IMR-90 (cell line): Measurements from ENCODE around the gene SERPINB5. TPM values are rescaled to one million over a fixed set of nuclear protein-coding genes. Genes with fewer than 3 reads are reported as not detected.

Experiments used
- ATAC-seq: fragments of 200-7000 bp; cut with Tn5 transposase; 2 replicates; pipeline ENCODE4 v1.9.1; 2020; ENCODE audit warnings: low read depth, mild to moderate bottlenecking, moderate library complexity
- BruUV-seq: library from RNA; stranded (reverse); fragments of 400-500 nt; replicated peaks from 2 replicates; lab custom pipeline; 2021; lab: Mats Ljungman, UMichigan
- CTCF ChIA-PET: fragments of 300-600 bp; formaldehyde crosslinking; extraction: SDS; loops from one replicate; lab custom pipeline; 2021; ENCODE audit warnings: antibody characterized with exemption; lab: Yijun Ruan, JAX
- POLR2A ChIA-PET: fragments of 300-600 bp; sonication (Branson Sonifier 250); formaldehyde crosslinking; loops from one replicate; lab custom pipeline; 2022; ENCODE audit warnings: antibody characterized with exemption; ENCODE audit not compliant: unreplicated experiment; lab: Charles Lee
- DNase-seq: peaks from one replicate; pipeline ENCODE4 v3.0.0; 2013
- H2AFZ ChIP-seq: replicated peaks from 2 replicates; pipeline ENCODE3; 2013; ENCODE audit warnings: low read length, mild to moderate bottlenecking; ENCODE audit not compliant: poor library complexity
- H2AK5ac ChIP-seq: 2 replicates; pipeline ENCODE4 v1.6.1; 2013; ENCODE audit warnings: low read depth, low read length, inconsistent platforms
- H2AK9ac ChIP-seq: replicated peaks from 2 replicates; pipeline ENCODE3; 2013; ENCODE audit warnings: mild to moderate bottlenecking, low read depth, low read length, moderate library complexity; ENCODE audit not compliant: poor library complexity
- H2BK120ac ChIP-seq: 2 replicates; pipeline ENCODE4 v1.6.1; 2013; ENCODE audit warnings: low read depth, low read length, inconsistent platforms
- H2BK15ac ChIP-seq: 3 replicates; pipeline ENCODE4 v1.6.1; 2013; ENCODE audit warnings: low read depth, low read length, inconsistent platforms
- H2BK20ac ChIP-seq: 2 replicates; pipeline ENCODE4 v1.6.1; 2013; ENCODE audit warnings: low read depth, mild to moderate bottlenecking, inconsistent platforms, low read length, moderate library complexity
- H2BK5ac ChIP-seq: 2 replicates; pipeline ENCODE4 v1.6.1; 2013; ENCODE audit warnings: mild to moderate bottlenecking, low read depth, low read length, inconsistent platforms; ENCODE audit not compliant: poor library complexity, severe bottlenecking
- H3K14ac ChIP-seq: replicated peaks from 2 replicates; pipeline ENCODE4 v1.6.1; 2013; ENCODE audit warnings: low read depth, low read length, inconsistent platforms
- H3K18ac ChIP-seq: 2 replicates; pipeline ENCODE4 v1.6.1; 2013; ENCODE audit warnings: low read depth, low read length, control low read depth
- H3K23ac ChIP-seq: 2 replicates; pipeline ENCODE4 v1.6.1; 2013; ENCODE audit warnings: low read depth, low read length, inconsistent platforms
- H3K27ac ChIP-seq: 2 replicates; pipeline ENCODE4 v1.5.1; 2013; ENCODE audit warnings: mild to moderate bottlenecking, control low read depth, low read length; ENCODE audit not compliant: insufficient read depth
- H3K27me3 ChIP-seq: 2 replicates; pipeline ENCODE4 v1.6.1; 2013; ENCODE audit warnings: low read length; ENCODE audit not compliant: control insufficient read depth, insufficient read depth
- H3K36me3 ChIP-seq: 2 replicates; pipeline ENCODE4 v1.6.1; 2013; ENCODE audit warnings: low read length, mixed read lengths; ENCODE audit not compliant: control insufficient read depth, insufficient read depth
- H3K4ac ChIP-seq: 2 replicates; pipeline ENCODE4 v1.6.1; 2013; ENCODE audit warnings: low read depth, low read length, inconsistent platforms
- H3K4me1 ChIP-seq: 2 replicates; pipeline ENCODE4 v1.6.1; 2013; ENCODE audit warnings: low read length, mixed read lengths; ENCODE audit not compliant: control insufficient read depth, insufficient read depth
- H3K4me2 ChIP-seq: 2 replicates; pipeline ENCODE4 v1.6.1; 2013; ENCODE audit warnings: low read depth, mild to moderate bottlenecking, control low read depth, low read length, moderate library complexity
- H3K4me3 ChIP-seq: 2 replicates; pipeline ENCODE4 v1.5.1; 2013; ENCODE audit warnings: low read depth, mild to moderate bottlenecking, control low read depth, low read length, moderate library complexity; ENCODE audit not compliant: insufficient read depth
- H3K56ac ChIP-seq: 2 replicates; pipeline ENCODE4 v1.6.1; 2013; ENCODE audit warnings: low read length, inconsistent platforms; ENCODE audit not compliant: insufficient read depth; ENCODE audit errors: extremely low read depth
- H3K79me1 ChIP-seq, 2 experiments: 2 replicates each; pipeline ENCODE4 v1.6.1; 2013; ENCODE audit warnings: low read length in 2 of 2, inconsistent platforms in 1 of 2, low read depth in 1 of 2
- H3K9ac ChIP-seq: 2 replicates; pipeline ENCODE4 v1.6.1; 2013; ENCODE audit warnings: low read depth, low read length, control low read depth
- H3K9me1 ChIP-seq: 2 replicates; pipeline ENCODE4 v1.6.1; 2013; ENCODE audit warnings: low read length, inconsistent platforms; ENCODE audit not compliant: insufficient read depth
- H3K9me3 ChIP-seq: 2 replicates; pipeline ENCODE4 v1.6.1; 2013; ENCODE audit warnings: low read length; ENCODE audit not compliant: control insufficient read depth, insufficient read depth
- H4K20me1 ChIP-seq: 2 replicates; pipeline ENCODE4 v1.6.1; 2013; ENCODE audit warnings: low read length, inconsistent platforms; ENCODE audit not compliant: insufficient read depth
- H4K5ac ChIP-seq: 2 replicates; pipeline ENCODE4 v1.6.1; 2013; ENCODE audit warnings: mild to moderate bottlenecking, low read depth, low read length, control low read depth
- H4K8ac ChIP-seq, 2 experiments: 2 replicates each; pipeline ENCODE4 v1.6.1; 2013; ENCODE audit warnings: low read depth in 2 of 2, low read length in 2 of 2, control low read depth in 1 of 2, inconsistent platforms in 1 of 2
- H4K91ac ChIP-seq: 2 replicates; pipeline ENCODE4 v1.6.1; 2013; ENCODE audit warnings: low read depth, low read length, inconsistent platforms; ENCODE audit not compliant: insufficient read depth
- BHLHE40 ChIP-seq: fragments of 150-350 bp; IDR thresholded peaks from 2 replicates; pipeline ENCODE4 v1.6.1; 2016; ENCODE audit warnings: mild to moderate bottlenecking, low read depth, low read length
- CEBPB ChIP-seq: IDR thresholded peaks from 2 replicates; pipeline ENCODE4 v1.6.1; 2012; ENCODE audit warnings: low read depth, low read length, improper control_type of control experiment
- CHD1 ChIP-seq: IDR thresholded peaks from 2 replicates; pipeline ENCODE4 v1.6.1; 2012; ENCODE audit warnings: low read depth, low read length, improper control_type of control experiment
- CTCF ChIP-seq: conservative IDR thresholded peaks from 2 replicates; pipeline ENCODE4 v1.5.1; 2012; ENCODE audit warnings: mild to moderate bottlenecking, low read depth, low read length, improper control_type of control experiment
- ELK1 ChIP-seq: fragments of 150-350 bp; IDR thresholded peaks from 2 replicates; pipeline ENCODE4 v1.6.1; 2016; ENCODE audit warnings: low read depth, mild to moderate bottlenecking, low read length, moderate library complexity, borderline replicate concordance
- FOS ChIP-seq: fragments of 150-350 bp; IDR thresholded peaks from 2 replicates; pipeline ENCODE4 v1.6.1; 2016; ENCODE audit warnings: low read depth, low read length
- MAFK ChIP-seq: IDR thresholded peaks from 2 replicates; pipeline ENCODE4 v1.6.1; 2012; ENCODE audit warnings: low read depth, low read length, improper control_type of control experiment
- MAZ ChIP-seq: IDR thresholded peaks from 2 replicates; pipeline ENCODE4 v1.6.1; 2012; ENCODE audit warnings: low read depth, mild to moderate bottlenecking, low read length, improper control_type of control experiment, moderate library complexity, borderline replicate concordance
- MXI1 ChIP-seq: IDR thresholded peaks from 2 replicates; pipeline ENCODE4 v1.6.1; 2012; ENCODE audit warnings: low read depth, mild to moderate bottlenecking, low read length, moderate library complexity, borderline replicate concordance
- NFE2L2 ChIP-seq: fragments of 150-350 bp; IDR thresholded peaks from 2 replicates; pipeline ENCODE4 v1.6.1; 2016; ENCODE audit warnings: low read depth, mild to moderate bottlenecking, low read length
- POLR2A ChIP-seq: IDR thresholded peaks from 2 replicates; pipeline ENCODE4 v1.6.1; 2012; ENCODE audit warnings: mild to moderate bottlenecking, low read depth, low read length
- RAD21 ChIP-seq: IDR thresholded peaks from 2 replicates; pipeline ENCODE4 v1.6.1; 2012; ENCODE audit warnings: low read length, improper control_type of control experiment
- RCOR1 ChIP-seq: IDR thresholded peaks from 2 replicates; pipeline ENCODE4 v1.6.1; 2012; ENCODE audit warnings: mild to moderate bottlenecking, low read length, improper control_type of control experiment; ENCODE audit not compliant: insufficient replicate concordance
- RFX5 ChIP-seq: IDR thresholded peaks from 2 replicates; pipeline ENCODE4 v1.8.0; 2012; ENCODE audit warnings: low read depth, mild to moderate bottlenecking, low read length, moderate library complexity
- SMC3 ChIP-seq: fragments of 150-350 bp; IDR thresholded peaks from 2 replicates; pipeline ENCODE4 v1.6.1; 2016; ENCODE audit warnings: low read depth, mild to moderate bottlenecking, antibody characterized with exemption, low read length, moderate library complexity
- USF2 ChIP-seq: fragments of 150-350 bp; IDR thresholded peaks from 2 replicates; pipeline ENCODE4 v1.6.1; 2017; ENCODE audit warnings: mild to moderate bottlenecking, antibody characterized with exemption, low read length, low read depth
- WGBS, 2 experiments: methylation state at CpG; one replicate each; pipeline versions ENCODE4 v1.1.5 to v1.1.7; 2013; ENCODE audit warnings: missing lambda C conversion rate in 2 of 2; ENCODE audit not compliant: insufficient read length in 1 of 2; ENCODE audit errors: extremely low coverage in 2 of 2; 5-methylcytosine and 5-hydroxymethylcytosine counted together
- dilution Hi-C: fragments of 300-500 bp; cut with HindIII; formaldehyde crosslinking; loops from one replicate; pipeline ENCODE4 v1.14.3; 2018; ENCODE audit warnings: low sequenced_read_pairs; ENCODE audit not compliant: unreplicated experiment
- in situ Hi-C: fragments of 300-500 bp; cut with MboI; formaldehyde crosslinking; loops from 3 replicates; pipeline ENCODE4 v1.14.3; 2019; ENCODE audit warnings: low sequenced_read_pairs, inconsistent platforms, mixed read lengths
- intact Hi-C: fragments of 100-400 bp; cut with micrococcal nuclease; formaldehyde crosslinking; loops from 2 replicates; pipeline ENCODE4 v1.10.0; 2022
- polyA plus RNA-seq, 3 experiments: library from polyadenylated mRNA; depleted of rRNA; stranded (reverse); fragments of >200 nt; gene quantifications; 2 replicates each; pipeline ENCODE4 v1.2.3, GENCODE V29; 2012; ENCODE audit warnings: low replicate concordance in 1 of 3
- total RNA-seq: library from RNA; depleted of rRNA; stranded (reverse); fragments of >200 nt; gene quantifications from 2 replicates; pipeline ENCODE4 v1.2.3, GENCODE V29; 2012

Gene SERPINB5
- total and polyA plus RNA-seq, 2 of the 4 experiments (the other 2 are of a cell fraction) = not detected

- Histone ChIP-seq H3K36me3 (no peaks in the 10 kb centered on the region), H3K18ac (no peak overlapping the region), H2BK120ac (no peak overlapping the region), H2BK20ac (no peak overlapping the region), H3K4me3 (no peak overlapping the region), H3K79me1 (no peaks in the 10 kb centered on the region), H2AK9ac (peak overlapping the region; percentile 62), H3K9ac (no peak overlapping the region), H4K20me1 (no peaks in the 10 kb centered on the region), H3K27me3 (peaks cover 7% of the 10 kb centered on the region), H4K8ac (no peak overlapping the region), H3K56ac (no peak overlapping the region), H3K9me1 (no peaks in the 10 kb centered on the region), H4K5ac (no peak overlapping the region), H3K14ac (no peak overlapping the region), H2AFZ (peak overlapping the region; percentile 72), H3K4ac (no peak overlapping the region), H3K23ac (no peak overlapping the region), H4K91ac (no peak overlapping the region), H2BK15ac (no peak overlapping the region), H2BK5ac (no peak overlapping the region), H2AK5ac (no peak overlapping the region), H3K27ac (no peak overlapping the region), H3K4me2 (no peak overlapping the region), H3K4me1 (no peaks in the 10 kb centered on the region), H3K9me3 (no peaks in the 10 kb centered on the region)
- ATAC-seq = no peak
- no CpG with 5 or more reads among the region's 1 CpG for WGBS, 2 experiments
- intact Hi-C loops = no loop called here
- dilution Hi-C loops = no loop called here
- peak; percentile 11 for DNase-seq
- ChIA-PET POLR2A (no interaction called here), CTCF (interaction anchor here (1.2 to 1.5 kb wide), 6 partner anchors 49 to 424 kb away, joined by 3 to 5 read pairs (median 4); no protein-coding TSS in a partner anchor)
- BruUV-seq = no TSS peak
- in situ Hi-C loops = loop anchor here (5.0 kb wide), 1 partner anchor 313 kb away; no protein-coding TSS in a partner anchor
- no peak for TF ChIP-seq CEBPB
- TF ChIP-seq CTCF = no peak
- no peak for TF ChIP-seq MAZ
- no peak for TF ChIP-seq MXI1
- no peak for TF ChIP-seq BHLHE40
- TF ChIP-seq ELK1 = no peak
- no peak for TF ChIP-seq FOS
- TF ChIP-seq CHD1 = no peak
- TF ChIP-seq RAD21 = no peak
- TF ChIP-seq SMC3 = no peak
- TF ChIP-seq POLR2A = no peak
- TF ChIP-seq NFE2L2 = no peak
- no peak for TF ChIP-seq USF2
- TF ChIP-seq RCOR1 = no peak
- TF ChIP-seq RFX5 = no peak
- TF ChIP-seq MAFK = no peak
These were observed 36.5 kb upstream of the SERPINB5 start for GRCh38 chr18:63440219-63440618.
